ENCODE data around the gene ZACN.

The ZACN gene

GRCh38 chr17:76072148-76072858 lies 6.7 kb upstream of the ZACN start, which contains the start of gene SRP68:
Gene SRP68, minus strand, starts transcription at chr17:76072517. Its CDS starts 26 bp downstream, at chr17:76072491.
- DNase-seq, result peak; percentile 72 to 85 (median 80)
- Histone ChIP-seq H3K27me3 (replicated peaks in 2 of 5; ENCODE audit: control insufficient read depth in 4 of 5, insufficient read depth in 5 of 5, low read length in 4 of 5) (peaks cover 2 to 40% (median 21%) of the 10 kb centered on the region in 5 experiments), H3K4me1 (ENCODE audit: control extremely low read depth in 1 of 4, control insufficient read depth in 4 of 4, insufficient read depth in 4 of 4, low read length in 3 of 4) (peaks cover 10 to 52% (median 48%) of the 10 kb centered on the region in 4 experiments), H3K9me3 (ENCODE audit: control extremely low read depth in 1 of 5, control insufficient read depth in 4 of 5, insufficient read depth in 2 of 5, low read depth in 1 of 5, low read length in 4 of 5) (no peaks in the 10 kb centered on the region), H3K4me3 (ENCODE audit: control insufficient read depth in 1 of 7, extremely low read depth in 1 of 7, insufficient read depth in 4 of 7, low read depth in 2 of 7, low read length in 6 of 7) (peak within 1 kb of the TSS; percentile 81 to 98 (median 92)), H3K27ac (ENCODE audit: insufficient read depth in 1 of 2, low read depth in 1 of 2, low read length in 2 of 2, poor library complexity in 1 of 2, severe bottlenecking in 2 of 2) (peak within 1 kb of the TSS; percentile 84 to 94), H3K36me3 (ENCODE audit: control insufficient read depth in 4 of 4, insufficient read depth in 4 of 4, low read length in 3 of 4) (peaks cover 0 to 15% (median 11%) of the 10 kb centered on the region in 4 experiments)
- ChIA-PET POLR2A (interaction anchor here (0.9 kb wide), 1 partner anchor 31 kb away, joined by 3 read pairs; the partner anchor contains the start of gene EXOC7), CTCF (interaction anchor here (1.3 to 1.4 kb wide), 2 partner anchors 53 to 59 kb away, joined by 3 to 4 read pairs; no protein-coding TSS in a partner anchor)
- 0% methylated on average over 40 of the region's 57 CpGs for WGBS (ENCODE audit: insufficient coverage)

DNA sequence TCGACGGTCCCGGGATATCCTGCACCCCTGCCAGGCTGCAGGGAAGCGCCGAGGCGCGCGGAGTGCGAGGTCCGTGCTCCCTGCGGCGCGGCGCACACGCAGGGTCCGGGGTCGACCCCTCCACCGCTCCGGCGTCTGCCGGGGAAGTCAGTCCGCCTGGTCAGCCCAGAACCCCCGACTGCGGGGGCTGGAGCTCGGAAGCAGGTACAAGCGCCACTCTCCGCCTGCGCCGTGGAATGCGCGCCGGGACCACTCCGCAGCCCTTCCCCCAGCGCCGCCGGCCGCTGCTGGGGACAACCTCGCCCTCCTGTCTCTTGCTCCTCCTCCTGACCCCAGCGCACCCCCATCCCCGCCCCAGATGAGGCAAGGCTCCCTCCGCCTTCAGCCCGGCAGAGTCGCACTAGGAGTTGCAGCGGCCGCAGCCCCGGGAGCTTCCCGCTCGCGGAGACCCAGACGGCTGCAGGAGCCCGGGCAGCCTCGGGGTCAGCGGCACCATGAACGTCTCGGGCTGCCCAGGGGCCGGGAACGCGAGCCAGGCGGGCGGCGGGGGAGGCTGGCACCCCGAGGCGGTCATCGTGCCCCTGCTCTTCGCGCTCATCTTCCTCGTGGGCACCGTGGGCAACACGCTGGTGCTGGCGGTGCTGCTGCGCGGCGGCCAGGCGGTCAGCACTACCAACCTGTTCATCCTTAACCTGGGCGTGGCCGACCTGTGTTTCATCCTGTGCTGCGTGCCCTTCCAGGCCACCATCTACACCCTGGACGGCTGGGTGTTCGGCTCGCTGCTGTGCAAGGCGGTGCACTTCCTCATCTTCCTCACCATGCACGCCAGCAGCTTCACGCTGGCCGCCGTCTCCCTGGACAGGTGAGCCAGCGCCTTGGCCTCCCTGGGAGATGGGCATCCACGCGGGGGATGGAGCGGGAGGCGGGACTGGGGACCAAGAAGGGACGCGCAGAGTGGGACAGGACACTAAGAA lies 4.3 kb upstream of the ZACN start, which contains the start of gene GALR2:
GALR2 (plus strand) TSS at position 392 of the 974 bp plus-strand sequence; CDS start at position 495, 103 bp downstream.
- DNase-seq, result peak in 2 of 3 donors; percentile 17 to 32
- POLR2A ChIA-PET, result interaction anchor here (0.8 kb wide), 1 partner anchor 60 kb away, joined by 3 read pairs; no protein-coding TSS in a partner anchor
- 2% methylated on average over 77 of the region's 92 CpGs for WGBS (ENCODE audit: insufficient coverage)
- CTCF ChIA-PET, result no interaction called here
- H3K27me3 ChIP-seq (replicated peaks in 2 of 5; ENCODE audit: control insufficient read depth in 4 of 5, insufficient read depth in 5 of 5, low read length in 4 of 5), result peaks cover 2 to 64% (median 41%) of the 10 kb centered on the region in 5 experiments
- H3K4me1 ChIP-seq (ENCODE audit: control extremely low read depth in 1 of 4, control insufficient read depth in 4 of 4, insufficient read depth in 4 of 4, low read length in 3 of 4), result peaks cover 10 to 61% (median 53%) of the 10 kb centered on the region in 4 experiments
- H3K4me3 ChIP-seq (ENCODE audit: control insufficient read depth in 1 of 7, extremely low read depth in 1 of 7, insufficient read depth in 4 of 7, low read depth in 2 of 7, low read length in 6 of 7), result peak within 1 kb of the TSS in 3 of 7 experiments; percentile 43 to 49 (median 43)
- H3K36me3 ChIP-seq (ENCODE audit: control insufficient read depth in 4 of 4, insufficient read depth in 4 of 4, low read length in 3 of 4), result peaks cover 0 to 2% (median under 1%) of the 10 kb centered on the region in 4 experiments
- no peaks in the 10 kb centered on the region for H3K9me3 ChIP-seq (ENCODE audit: control extremely low read depth in 1 of 5, control insufficient read depth in 4 of 5, insufficient read depth in 2 of 5, low read depth in 1 of 5, low read length in 4 of 5)
- H3K27ac ChIP-seq (ENCODE audit: insufficient read depth in 1 of 2, low read depth in 1 of 2, low read length in 2 of 2, poor library complexity in 1 of 2, severe bottlenecking in 2 of 2), result no peak within 1 kb of the TSS

- no peak overlapping the region for H3K27ac ChIP-seq (ENCODE audit: insufficient read depth in 1 of 2, low read depth in 1 of 2, low read length in 2 of 2, poor library complexity in 1 of 2, severe bottlenecking in 2 of 2)
- ChIA-PET CTCF (interaction anchor here (0.6 to 1.1 kb wide), 2 partner anchors 10 to 18 kb away, joined by 3 read pairs; no protein-coding TSS in a partner anchor), POLR2A (interaction anchor here (0.8 kb wide), 1 partner anchor 61 kb away, joined by 3 read pairs; no protein-coding TSS in a partner anchor)
- H3K4me1 ChIP-seq (ENCODE audit: control extremely low read depth in 1 of 4, control insufficient read depth in 4 of 4, insufficient read depth in 4 of 4, low read length in 3 of 4), result peaks cover 12 to 70% (median 59%) of the 10 kb centered on the region in 4 experiments
- peaks cover 2 to 73% (median 43%) of the 10 kb centered on the region in 5 experiments for H3K27me3 ChIP-seq (replicated peaks in 2 of 5; ENCODE audit: control insufficient read depth in 4 of 5, insufficient read depth in 5 of 5, low read length in 4 of 5)
- H3K9me3 ChIP-seq (ENCODE audit: control extremely low read depth in 1 of 5, control insufficient read depth in 4 of 5, insufficient read depth in 2 of 5, low read depth in 1 of 5, low read length in 4 of 5), result no peaks in the 10 kb centered on the region
- H3K4me3 ChIP-seq (ENCODE audit: control insufficient read depth in 1 of 7, extremely low read depth in 1 of 7, insufficient read depth in 4 of 7, low read depth in 2 of 7, low read length in 6 of 7), result peak overlapping the region in 3 of 7 experiments; percentile 43 to 49 (median 43)
- H3K36me3 ChIP-seq (ENCODE audit: control insufficient read depth in 4 of 4, insufficient read depth in 4 of 4, low read length in 3 of 4), result no peaks in the 10 kb centered on the region
- DNase-seq, result peak; percentile 36 to 67 (median 56)
- WGBS (ENCODE audit: insufficient coverage), result 6% methylated on average over 38 of the region's 48 CpGs
Measured at GRCh38 chr17:76075364-76076145, 3.4 kb upstream of the ZACN start.

DNA sequence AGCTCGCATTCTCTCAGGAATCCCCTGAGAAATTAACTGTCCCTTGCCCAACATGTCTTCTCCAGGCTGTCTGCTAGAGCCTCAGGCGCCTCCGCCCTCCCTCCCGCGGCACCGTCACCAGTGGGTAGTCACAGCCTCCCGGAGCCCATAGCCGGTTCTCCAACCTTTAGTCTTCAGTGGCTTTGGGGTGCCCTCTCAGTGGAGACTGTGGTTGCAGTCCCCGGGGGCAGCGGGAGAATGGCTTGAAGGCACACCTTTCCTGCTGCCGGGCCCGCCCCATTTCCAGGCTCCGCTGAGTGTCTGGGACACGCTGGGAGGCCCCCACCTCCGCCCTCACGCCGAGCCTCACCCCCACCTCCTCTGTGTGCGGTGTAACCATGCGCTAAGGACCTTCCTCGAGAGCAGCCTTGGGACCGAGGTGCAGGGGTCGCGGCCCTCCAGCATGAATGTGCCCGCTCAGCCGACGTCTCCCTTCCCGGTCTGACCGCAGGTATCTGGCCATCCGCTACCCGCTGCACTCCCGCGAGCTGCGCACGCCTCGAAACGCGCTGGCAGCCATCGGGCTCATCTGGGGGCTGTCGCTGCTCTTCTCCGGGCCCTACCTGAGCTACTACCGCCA lies 2.7 kb upstream of the ZACN start:
- 4% methylated on average over 39 of the region's 41 CpGs for WGBS (ENCODE audit: insufficient coverage)
- Histone ChIP-seq H3K27ac (ENCODE audit: insufficient read depth in 1 of 2, low read depth in 1 of 2, low read length in 2 of 2, poor library complexity in 1 of 2, severe bottlenecking in 2 of 2) (no peak overlapping the region), H3K36me3 (ENCODE audit: control insufficient read depth in 4 of 4, insufficient read depth in 4 of 4, low read length in 3 of 4) (no peaks in the 10 kb centered on the region), H3K4me3 (ENCODE audit: control insufficient read depth in 1 of 7, extremely low read depth in 1 of 7, insufficient read depth in 4 of 7, low read depth in 2 of 7, low read length in 6 of 7) (peak overlapping the region in 3 of 7 experiments; percentile 46 to 55 (median 46)), H3K27me3 (replicated peaks in 2 of 5; ENCODE audit: control insufficient read depth in 4 of 5, insufficient read depth in 5 of 5, low read length in 4 of 5) (peaks cover 2 to 75% (median 43%) of the 10 kb centered on the region in 5 experiments), H3K9me3 (ENCODE audit: control extremely low read depth in 1 of 5, control insufficient read depth in 4 of 5, insufficient read depth in 2 of 5, low read depth in 1 of 5, low read length in 4 of 5) (no peaks in the 10 kb centered on the region), H3K4me1 (ENCODE audit: control extremely low read depth in 1 of 4, control insufficient read depth in 4 of 4, insufficient read depth in 4 of 4, low read length in 3 of 4) (peaks cover 8 to 63% (median 54%) of the 10 kb centered on the region in 4 experiments)
- peak in 1 of 3 donors; percentile 8 for DNase-seq
- POLR2A ChIA-PET, result no interaction called here
- CTCF ChIA-PET, result interaction anchor here (1.1 kb wide), 1 partner anchor 18 kb away, joined by 3 read pairs; no protein-coding TSS in a partner anchor

DNA sequence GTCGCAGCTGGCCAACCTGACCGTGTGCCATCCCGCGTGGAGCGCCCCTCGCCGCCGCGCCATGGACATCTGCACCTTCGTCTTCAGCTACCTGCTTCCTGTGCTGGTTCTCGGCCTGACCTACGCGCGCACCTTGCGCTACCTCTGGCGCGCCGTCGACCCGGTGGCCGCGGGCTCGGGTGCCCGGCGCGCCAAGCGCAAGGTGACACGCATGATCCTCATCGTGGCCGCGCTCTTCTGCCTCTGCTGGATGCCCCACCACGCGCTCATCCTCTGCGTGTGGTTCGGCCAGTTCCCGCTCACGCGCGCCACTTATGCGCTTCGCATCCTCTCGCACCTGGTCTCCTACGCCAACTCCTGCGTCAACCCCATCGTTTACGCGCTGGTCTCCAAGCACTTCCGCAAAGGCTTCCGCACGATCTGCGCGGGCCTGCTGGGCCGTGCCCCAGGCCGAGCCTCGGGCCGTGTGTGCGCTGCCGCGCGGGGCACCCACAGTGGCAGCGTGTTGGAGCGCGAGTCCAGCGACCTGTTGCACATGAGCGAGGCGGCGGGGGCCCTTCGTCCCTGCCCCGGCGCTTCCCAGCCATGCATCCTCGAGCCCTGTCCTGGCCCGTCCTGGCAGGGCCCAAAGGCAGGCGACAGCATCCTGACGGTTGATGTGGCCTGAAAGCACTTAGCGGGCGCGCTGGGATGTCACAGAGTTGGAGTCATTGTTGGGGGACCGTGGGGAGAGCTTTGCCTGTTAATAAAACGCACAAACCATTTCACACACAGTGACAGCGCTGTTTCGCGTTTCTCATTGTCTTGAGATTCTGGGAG lies 2.0 kb upstream of the ZACN start:
- peaks cover 0 to 2% (median 0%) of the 10 kb centered on the region in 4 experiments for H3K36me3 ChIP-seq (ENCODE audit: control insufficient read depth in 4 of 4, insufficient read depth in 4 of 4, low read length in 3 of 4)
- POLR2A ChIA-PET, result interaction anchor here (1.0 kb wide), 1 partner anchor 195 kb away, joined by 3 read pairs; no protein-coding TSS in a partner anchor
- CTCF ChIA-PET, result interaction anchor here (1.1 to 1.4 kb wide), 2 partner anchors 11 to 17 kb away, joined by 3 read pairs; no protein-coding TSS in a partner anchor
- H3K27me3 ChIP-seq (replicated peaks in 2 of 5; ENCODE audit: control insufficient read depth in 4 of 5, insufficient read depth in 5 of 5, low read length in 4 of 5), result peaks cover 2 to 75% (median 43%) of the 10 kb centered on the region in 5 experiments
- WGBS (ENCODE audit: insufficient coverage), result 5% methylated on average over 78 of the region's 82 CpGs
- H3K9me3 ChIP-seq (ENCODE audit: control extremely low read depth in 1 of 5, control insufficient read depth in 4 of 5, insufficient read depth in 2 of 5, low read depth in 1 of 5, low read length in 4 of 5), result no peaks in the 10 kb centered on the region
- peak overlapping the region in 3 of 7 experiments; percentile 46 to 55 (median 46) for H3K4me3 ChIP-seq (ENCODE audit: control insufficient read depth in 1 of 7, extremely low read depth in 1 of 7, insufficient read depth in 4 of 7, low read depth in 2 of 7, low read length in 6 of 7)
- peak; percentile 70 to 80 (median 78) for DNase-seq
- H3K4me1 ChIP-seq (ENCODE audit: control extremely low read depth in 1 of 4, control insufficient read depth in 4 of 4, insufficient read depth in 4 of 4, low read length in 3 of 4), result peaks cover 2 to 56% (median 48%) of the 10 kb centered on the region in 4 experiments
- no peak overlapping the region for H3K27ac ChIP-seq (ENCODE audit: insufficient read depth in 1 of 2, low read depth in 1 of 2, low read length in 2 of 2, poor library complexity in 1 of 2, severe bottlenecking in 2 of 2)
